ENCODE results near the gene UNC119B.

UNC119B gene

DNA sequence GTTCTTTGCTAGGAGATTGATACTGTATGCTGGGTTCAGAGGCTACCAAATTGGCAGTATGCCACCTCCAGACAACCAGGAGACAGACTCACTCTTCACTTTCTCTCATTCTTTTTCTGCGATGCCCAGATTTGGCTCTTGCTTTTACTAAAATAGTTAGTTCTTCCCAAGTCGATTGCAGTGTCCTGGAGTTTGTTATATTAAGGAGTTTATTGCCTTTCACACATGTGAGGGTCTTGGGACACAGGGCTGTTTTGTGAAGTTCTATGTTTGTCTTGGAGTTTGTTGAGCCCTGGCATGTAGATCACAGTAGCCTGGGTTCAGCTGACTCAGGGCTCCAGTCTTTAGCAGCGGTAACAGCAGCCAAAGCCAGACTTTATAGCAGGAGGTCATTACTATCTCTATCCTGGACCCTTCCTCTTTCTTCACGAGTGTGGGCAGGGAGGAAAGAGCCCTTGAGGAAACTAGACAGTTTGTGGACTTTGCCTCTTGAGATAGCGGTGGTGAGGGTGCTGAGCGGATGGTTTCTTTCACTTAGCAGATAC is 21.7 kb upstream of the UNC119B start:
- DNase-seq (ENCODE audit: low read depth): no peak

DNA sequence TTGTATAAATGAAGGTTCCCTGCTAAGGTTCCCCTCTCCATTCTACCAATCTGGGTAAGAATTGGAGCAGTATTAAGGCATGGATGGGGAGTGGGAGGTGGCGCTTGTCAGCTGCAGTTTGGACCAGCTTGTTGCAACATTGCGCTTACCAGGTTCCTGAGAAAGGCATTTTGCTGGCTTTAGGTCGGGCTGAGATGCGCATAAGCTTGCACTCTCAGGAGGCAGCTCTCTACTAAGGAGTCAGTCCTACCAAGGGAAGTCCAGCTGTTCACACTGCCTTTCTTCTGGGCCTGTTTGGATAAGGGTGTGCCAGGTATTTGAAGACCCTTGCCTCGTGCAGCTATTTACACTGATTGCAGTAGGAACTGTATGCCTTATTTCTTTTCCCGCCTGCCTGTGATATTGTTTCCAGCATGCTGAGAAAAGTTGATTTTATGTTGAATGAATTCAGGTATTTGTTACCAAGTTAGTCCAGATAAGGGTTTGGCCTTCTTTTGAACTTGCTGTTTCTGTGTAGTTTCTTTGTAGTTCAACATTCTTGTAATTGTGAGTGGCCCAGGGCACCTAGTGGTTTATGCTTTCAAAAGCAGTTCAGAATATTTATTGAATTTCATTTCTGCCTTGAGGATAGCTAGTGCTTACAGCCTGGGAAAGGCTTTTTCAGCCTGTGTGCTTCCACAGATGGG is 20.7 kb upstream of the UNC119B start:
- DNase-seq (ENCODE audit: low read depth): no peak

- DNase-seq (ENCODE audit: low read depth): no peak
These were observed 20.2 kb upstream of the UNC119B start for GRCh38 chr12:120690083-120690450.

DNA sequence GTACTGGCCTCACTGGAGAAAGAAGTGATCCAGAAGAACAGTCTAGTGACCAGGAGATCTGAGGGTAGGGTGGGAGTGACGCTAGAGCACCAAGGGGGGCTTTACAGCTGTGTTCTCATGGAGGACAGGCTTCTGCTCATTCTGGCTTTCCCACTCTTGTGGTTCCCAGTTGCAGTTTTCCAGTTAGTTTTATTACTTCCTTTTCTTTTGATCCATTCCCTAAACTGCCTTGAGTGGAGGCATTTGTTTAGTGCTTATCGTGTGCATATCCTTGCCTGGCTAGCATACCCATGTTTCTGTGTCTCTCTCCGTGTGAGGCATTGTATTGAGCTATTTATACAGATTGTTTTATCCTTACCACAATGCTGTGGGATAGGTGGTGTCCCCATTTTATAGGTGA is 19.3 kb upstream of the UNC119B start:
- DNase-seq (ENCODE audit: low read depth): no peak

GRCh38 chr12:120692524-120693033 is 17.7 kb upstream of the UNC119B start:
- no peak for DNase-seq (ENCODE audit: low read depth)

- DNase-seq (ENCODE audit: low read depth): no peak
These were observed 16.4 kb upstream of the UNC119B start for GRCh38 chr12:120693848-120694247.

GRCh38 chr12:120696626-120697025 is 13.6 kb upstream of the UNC119B start:
- DNase-seq (ENCODE audit: low read depth): no peak

DNA sequence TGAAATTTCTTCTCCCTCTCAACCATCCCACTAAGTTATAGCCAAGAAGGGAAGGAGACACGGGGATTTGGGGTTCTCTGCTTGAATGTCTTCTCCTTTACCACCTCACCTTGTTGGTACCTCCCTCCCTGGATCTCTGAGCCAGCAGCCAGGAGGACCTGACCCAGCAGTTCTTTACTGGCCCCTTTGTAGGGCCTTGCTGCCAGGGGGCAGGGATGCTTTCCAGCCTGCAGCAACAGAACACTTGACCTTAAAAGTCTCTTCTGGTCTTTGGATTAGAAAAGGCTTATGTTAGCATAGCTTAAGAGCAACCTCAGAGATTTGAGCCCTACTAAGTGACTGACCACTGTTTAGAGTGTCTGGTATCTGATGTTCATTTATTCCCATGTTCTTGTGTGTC is 12.9 kb upstream of the UNC119B start:
- DNase-seq (ENCODE audit: low read depth): no peak

GRCh38 chr12:120698665-120699064 is 11.6 kb upstream of the UNC119B start:
- DNase-seq (ENCODE audit: low read depth): no peak

DNA sequence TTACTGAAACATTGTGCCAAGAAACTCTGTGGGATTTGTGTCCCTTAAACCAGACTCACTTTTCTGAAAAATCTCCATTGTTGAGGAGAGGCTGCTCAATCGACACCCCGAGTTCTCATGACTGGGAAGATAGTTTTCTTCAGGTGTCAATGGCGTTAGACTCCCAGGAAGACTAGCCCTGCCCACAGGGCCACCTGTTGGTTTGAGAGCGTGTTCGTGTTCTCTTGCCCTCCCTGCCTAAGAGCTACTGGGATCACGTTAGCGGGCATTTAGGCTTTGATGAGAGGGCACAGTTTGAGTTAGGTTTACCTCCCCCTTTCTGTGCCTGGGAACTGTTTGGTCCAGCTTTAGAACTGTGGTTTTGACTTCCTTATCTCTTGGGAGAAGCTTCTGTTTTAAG is 10.7 kb upstream of the UNC119B start:
- no peak for DNase-seq (ENCODE audit: low read depth)

DNA sequence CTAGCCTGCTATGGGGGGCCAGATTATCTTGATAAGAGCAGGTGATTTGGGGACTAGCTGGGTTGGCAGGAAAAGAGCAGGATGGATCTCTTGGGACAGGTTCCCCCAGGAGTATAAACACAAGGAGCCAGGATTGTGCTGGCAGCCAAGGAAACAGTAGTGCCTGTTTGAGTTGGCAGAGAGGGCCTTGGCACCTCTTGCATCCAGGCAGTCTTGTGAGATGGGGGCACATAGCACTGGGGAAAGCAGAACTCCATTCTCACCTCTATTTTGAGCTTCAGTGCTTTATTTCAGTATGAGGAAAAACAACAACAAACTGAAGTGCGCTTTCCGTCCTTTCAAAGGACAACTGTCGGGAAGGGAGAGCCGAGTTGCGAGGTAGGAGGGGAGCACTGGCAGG is 9.4 kb upstream of the UNC119B start:
- no peak for DNase-seq (ENCODE audit: low read depth)

DNA sequence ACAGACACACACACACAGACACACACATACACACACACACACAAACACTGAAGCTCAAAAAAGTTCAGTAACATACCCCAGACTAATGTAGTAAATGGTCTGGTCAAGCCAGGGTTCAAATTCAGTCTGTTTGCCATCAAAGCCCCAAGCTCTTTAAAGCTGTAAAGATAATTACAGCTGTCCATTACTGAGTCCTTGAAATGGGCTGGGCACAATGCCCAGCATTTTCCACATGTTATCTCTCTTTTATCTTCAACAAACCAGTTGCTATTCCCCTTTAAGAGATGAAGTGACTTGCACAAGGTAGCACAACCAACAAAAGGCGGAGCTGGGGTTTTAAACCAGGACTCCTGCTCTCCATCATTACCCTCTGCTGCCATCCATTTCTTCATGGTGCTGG is 7.6 kb upstream of the UNC119B start:
- no peak for DNase-seq (ENCODE audit: low read depth)

GRCh38 chr12:120703311-120703942 is 6.8 kb upstream of the UNC119B start:
- no peak for DNase-seq (ENCODE audit: low read depth)

DNA sequence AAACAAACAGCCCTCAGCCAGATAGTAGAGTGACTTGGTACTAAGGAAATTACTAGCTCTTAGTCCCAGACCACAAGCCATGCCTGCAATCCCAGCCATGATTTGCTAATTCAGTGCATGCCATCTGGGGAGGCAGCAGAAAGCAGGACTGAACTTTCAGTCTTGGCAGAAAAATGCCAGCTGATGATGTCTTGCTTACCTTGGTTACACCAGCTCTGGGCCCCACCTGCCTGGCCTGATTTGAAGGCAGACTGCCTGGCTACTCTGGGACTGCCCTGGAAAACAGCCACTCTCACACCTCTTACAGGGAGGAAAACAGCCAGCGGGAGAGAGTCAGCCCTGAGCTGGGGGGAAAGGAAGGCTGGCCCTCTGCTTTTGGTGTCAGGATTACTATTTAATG is 4.6 kb upstream of the UNC119B start:
- no peak for DNase-seq (ENCODE audit: low read depth)

DNA sequence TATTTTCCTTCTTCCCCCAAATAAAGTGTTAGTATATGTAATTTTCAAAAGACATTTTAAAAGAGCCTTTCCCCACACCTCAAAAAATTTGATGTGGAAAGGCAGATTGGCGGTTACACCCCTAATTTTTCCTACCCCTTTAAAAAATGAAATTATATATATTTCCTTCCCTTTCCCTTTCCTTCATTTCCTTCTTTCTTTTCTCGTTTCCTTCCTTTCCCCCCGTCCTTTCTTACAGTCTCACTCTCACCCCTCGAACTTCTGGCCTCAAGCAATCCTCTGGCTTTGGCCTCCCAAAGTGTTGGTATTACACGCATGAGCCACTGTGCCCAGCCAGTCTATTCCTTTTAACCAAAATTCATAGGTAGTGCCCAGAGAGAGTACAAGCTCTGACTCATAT is 4.2 kb upstream of the UNC119B start:
- no peak for DNase-seq (ENCODE audit: low read depth)

DNA sequence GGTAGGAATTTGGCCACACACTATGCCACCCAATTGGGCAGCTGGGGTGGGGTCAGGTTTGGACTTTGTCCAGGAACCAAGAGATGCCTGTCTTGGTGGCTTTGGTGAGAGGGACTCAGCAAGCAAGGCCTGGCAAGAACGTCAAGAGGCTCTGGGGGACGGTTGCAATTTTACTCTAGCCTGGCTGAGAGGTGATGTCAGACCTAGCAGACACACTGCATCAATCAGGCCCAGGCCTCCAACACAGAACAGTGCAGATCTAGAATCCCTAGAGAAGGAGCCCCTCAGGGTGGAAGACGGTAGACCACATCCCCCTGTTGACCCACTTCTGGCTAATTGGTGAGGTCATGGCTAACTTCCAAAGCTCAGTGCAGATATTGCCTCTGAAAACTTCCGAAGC is 1.6 kb upstream of the UNC119B start:
- DNase-seq (ENCODE audit: low read depth): no peak

GRCh38 chr12:120710805-120711296 is 593 bp downstream of the UNC119B start:
- no peak for DNase-seq (ENCODE audit: low read depth)

DNA sequence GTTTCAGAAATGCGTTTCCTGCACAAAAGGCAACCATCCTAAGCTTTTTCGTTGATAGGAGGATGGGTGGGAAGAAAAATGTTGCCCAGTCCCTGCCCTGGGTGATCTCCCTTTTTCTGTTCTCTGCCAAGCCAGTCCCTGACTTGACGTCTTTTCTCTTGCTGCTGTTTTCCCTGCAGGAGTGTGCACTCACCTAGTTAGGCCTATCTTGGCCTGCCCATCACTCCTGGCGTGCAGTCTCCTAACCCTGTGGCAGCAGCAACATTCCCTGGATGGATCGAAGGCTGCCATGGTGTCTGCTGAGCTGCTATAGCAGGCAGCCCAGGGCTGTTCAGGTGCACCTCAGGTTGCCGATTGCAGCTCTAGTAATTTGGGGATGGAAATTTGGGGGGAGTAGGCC is 1.2 kb downstream of the UNC119B start:
- no peak for DNase-seq (ENCODE audit: low read depth)

DNA sequence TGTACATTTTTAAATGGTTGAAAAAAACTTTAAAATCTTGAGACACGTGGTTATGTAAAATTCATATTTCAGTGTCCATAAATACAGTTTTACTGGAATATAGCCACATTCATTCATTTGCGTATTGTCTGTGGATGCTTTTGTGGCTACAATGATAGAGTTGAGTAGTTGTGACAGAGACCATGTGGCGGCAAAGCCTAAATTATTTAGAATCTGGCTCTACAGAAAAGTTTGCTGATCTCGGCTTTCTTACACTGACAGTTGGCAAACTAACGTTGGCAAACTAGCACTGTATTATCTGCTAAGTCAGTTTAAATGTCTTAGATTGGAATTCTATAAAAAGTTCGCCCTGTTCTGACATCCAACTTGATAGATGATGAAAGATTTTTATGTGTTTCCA is 2.4 kb downstream of the UNC119B start:
- no peak for DNase-seq (ENCODE audit: low read depth)

- DNase-seq (ENCODE audit: low read depth): peak; percentile 35
These were observed 3.7 kb downstream of the UNC119B start for GRCh38 chr12:120713861-120714482.

GRCh38 chr12:120718055-120718454 is 7.8 kb downstream of the UNC119B start:
- DNase-seq (ENCODE audit: low read depth): no peak

- no peak for DNase-seq (ENCODE audit: low read depth)
These were observed 8.8 kb downstream of the UNC119B start for GRCh38 chr12:120719072-120719471.
